Neural cell (in vitro differentiated cells): ENCODE data around the gene FHIT.

Experiments
- CTCF ChIP-seq: fragments of 450-650 bp; IDR thresholded peaks from 2 replicates; pipeline ENCODE4 v1.5.1; 2014; ENCODE audit warnings: antibody characterized with exemption, mild to moderate bottlenecking, moderate library complexity; ENCODE audit not compliant: poor library complexity, severe bottlenecking
- EZH2 ChIP-seq: fragments of 200-600, 300-800 bp; shearing (Covaris generic), sonication (generic); IDR thresholded peaks from 2 replicates; pipeline ENCODE4 v1.6.1; 2014; ENCODE audit warnings: antibody characterized with exemption, low read length, borderline replicate concordance, mild to moderate bottlenecking; ENCODE audit not compliant: insufficient read depth, poor library complexity, severe bottlenecking
- MXI1 ChIP-seq: fragments of 450-650 bp; conservative IDR thresholded peaks from 2 replicates; pipeline ENCODE4 v1.6.1; 2014; ENCODE audit warnings: antibody characterized with exemption, mild to moderate bottlenecking; ENCODE audit not compliant: poor library complexity, severe bottlenecking
- POLR2AphosphoS5 ChIP-seq: IDR thresholded peaks from 2 replicates; pipeline ENCODE4 v1.6.1; 2012
- RAD21 ChIP-seq: fragments of 450-650 bp; conservative IDR thresholded peaks from 2 replicates; pipeline ENCODE4 v1.6.1; 2014; ENCODE audit warnings: antibody characterized with exemption, mild to moderate bottlenecking, moderate library complexity
- REST ChIP-seq: IDR thresholded peaks from 2 replicates; pipeline ENCODE4 v1.6.1; 2012; ENCODE audit warnings: borderline replicate concordance
- SMC3 ChIP-seq: fragments of 450-650 bp; conservative IDR thresholded peaks from 2 replicates; pipeline ENCODE4 v1.6.1; 2014; ENCODE audit warnings: antibody characterized with exemption, mild to moderate bottlenecking, moderate library complexity; ENCODE audit not compliant: poor library complexity
- TAF1 ChIP-seq: IDR thresholded peaks from 2 replicates; pipeline ENCODE4 v1.6.1; 2012; ENCODE audit warnings: low read depth

- TF ChIP-seq REST = no peak
- TF ChIP-seq CTCF = no peak
- no peak for TF ChIP-seq POLR2AphosphoS5
- no peak for TF ChIP-seq RAD21
- TF ChIP-seq EZH2 = no peak
- TF ChIP-seq SMC3 = no peak
- TF ChIP-seq TAF1 = no peak
- no peak for TF ChIP-seq MXI1
These were observed 1467.7 kb downstream of the FHIT start for GRCh38 chr3:59783468-59783988.
